GM21367 (cell line): ENCODE results near the gene TMEM267.
"Not testable (repeated sequence)": the region's sequence is repeated elsewhere in the genome, so short reads cannot be mapped to it uniquely, and the experiment has no call there.

ENCODE experiments used
- ATAC-seq: cut with Tn5 transposase; IDR thresholded peaks from one replicate; pipeline ENCODE4 v1.9.1; 2021; ENCODE audit not compliant: unreplicated experiment

The TMEM267 gene

GRCh38 chr5:43461066-43461465 is 22.6 kb downstream of the TMEM267 start:
- no peak for ATAC-seq

DNA sequence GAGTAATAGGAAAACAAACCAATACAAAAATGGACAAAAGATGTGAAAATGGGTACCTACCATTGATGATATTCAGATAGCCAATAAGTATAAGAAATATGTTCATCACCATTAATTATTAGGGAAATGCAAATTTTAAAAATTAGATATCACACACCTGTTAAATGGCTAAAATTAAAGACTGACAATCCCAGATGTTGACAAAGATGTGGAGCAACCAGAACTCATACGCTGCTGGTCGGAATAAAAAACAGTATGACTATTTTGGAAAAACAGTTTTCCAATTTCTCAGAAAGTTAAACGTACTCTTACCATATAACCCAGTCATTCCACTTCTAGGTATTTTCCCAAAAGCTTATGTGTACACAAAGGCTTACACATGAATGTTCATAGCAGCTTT is 27.1 kb downstream of the TMEM267 start:
- ATAC-seq = no peak

GRCh38 chr5:43441575-43441974 is 42.1 kb downstream of the TMEM267 start:
- ATAC-seq = not testable (repeated sequence)

DNA sequence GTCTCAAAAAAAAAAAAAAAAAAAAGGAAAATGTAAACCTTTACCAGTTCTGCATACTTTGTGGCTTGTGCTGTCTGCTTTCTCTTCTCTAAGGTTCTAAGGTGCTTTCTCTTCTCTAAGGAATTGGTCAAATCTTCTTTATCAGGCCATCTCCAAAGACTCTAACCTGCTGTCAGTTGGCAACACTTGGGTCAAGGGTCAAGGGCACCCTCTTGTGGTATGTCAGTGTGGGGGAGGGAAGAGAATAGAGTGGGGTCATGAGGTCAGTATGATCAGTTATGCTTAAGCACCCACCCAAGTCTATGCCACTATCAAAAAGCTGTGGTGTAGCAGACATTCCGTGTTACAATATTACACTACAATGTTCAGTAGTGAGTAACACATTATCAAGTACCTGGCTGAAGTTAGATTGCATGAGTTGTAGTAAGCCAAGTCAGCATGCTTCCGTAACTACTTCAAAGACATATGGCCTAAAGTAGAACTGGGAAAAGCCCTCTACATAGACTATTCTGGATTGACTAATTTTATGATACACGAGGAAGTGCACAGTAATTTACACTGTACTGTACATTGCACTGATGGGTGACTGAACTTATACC is 46.5 kb downstream of the TMEM267 start:
- no peak for ATAC-seq

DNA sequence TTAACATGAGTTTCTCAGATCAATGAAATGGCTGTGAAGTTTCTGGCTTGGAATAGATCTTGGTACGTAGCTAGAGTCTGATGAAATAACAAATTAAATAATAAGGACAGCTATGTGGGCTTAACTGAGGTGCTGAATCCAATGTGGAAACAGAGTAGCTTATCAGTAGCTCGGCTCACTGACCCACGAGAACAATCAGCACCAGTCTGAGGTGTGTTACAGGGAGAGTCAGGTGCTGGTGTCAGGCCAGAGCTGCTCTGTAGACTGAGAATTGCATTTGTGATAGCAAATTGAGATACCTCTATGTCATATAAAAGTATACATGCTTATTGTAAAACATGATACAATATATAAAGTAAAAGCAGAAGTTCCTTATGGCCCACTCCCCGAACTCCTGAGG is 50.3 kb downstream of the TMEM267 start:
- ATAC-seq = no peak

DNA sequence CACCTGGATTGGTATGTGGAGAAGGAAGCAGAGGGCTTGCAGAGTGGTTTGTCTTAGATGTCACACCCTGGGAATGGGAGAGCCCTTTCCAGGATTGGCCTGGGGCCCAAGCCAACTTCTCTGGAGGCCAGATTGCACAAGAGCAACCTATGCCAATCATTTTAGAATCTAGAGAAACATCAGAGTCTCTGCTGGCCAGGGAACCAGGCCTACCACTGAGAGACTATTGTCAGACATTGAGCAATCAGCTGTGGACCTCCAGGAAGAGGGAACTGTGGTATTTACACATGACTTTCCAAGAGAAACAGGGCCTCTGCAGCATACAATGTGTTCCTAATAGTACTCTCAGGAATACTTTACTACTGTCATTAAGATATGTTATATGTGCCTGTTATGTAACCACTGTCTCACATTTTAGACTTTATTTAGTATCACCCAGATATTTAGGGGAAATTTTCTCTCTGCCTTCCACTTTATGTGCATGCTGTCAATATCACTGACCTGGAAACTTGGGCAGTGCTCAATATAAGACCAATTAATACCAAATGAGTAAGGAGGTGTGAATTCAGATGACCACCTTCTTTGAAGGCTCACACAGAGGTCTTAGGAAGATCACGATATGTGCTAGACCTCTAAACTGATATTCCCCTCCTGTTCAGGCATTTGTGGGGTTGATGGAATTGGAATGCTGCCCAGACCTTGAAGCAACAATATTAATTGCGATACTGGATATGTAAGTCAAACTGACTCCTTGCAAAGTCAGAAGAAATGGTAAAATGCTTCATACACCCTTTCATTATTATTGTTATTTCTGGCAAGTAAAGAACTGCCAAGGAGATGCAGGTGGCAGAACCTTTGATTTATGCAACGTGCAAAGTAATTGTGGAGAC is 50.9 kb downstream of the TMEM267 start:
- no peak for ATAC-seq

- no peak for ATAC-seq
Observed at GRCh38 chr5:43429706-43430105, 54.0 kb downstream of the TMEM267 start.

GRCh38 chr5:43429016-43429415 is 54.6 kb downstream of the TMEM267 start:
- no peak for ATAC-seq

GRCh38 chr5:43427306-43427705 is 56.4 kb downstream of the TMEM267 start:
- ATAC-seq = no peak

DNA sequence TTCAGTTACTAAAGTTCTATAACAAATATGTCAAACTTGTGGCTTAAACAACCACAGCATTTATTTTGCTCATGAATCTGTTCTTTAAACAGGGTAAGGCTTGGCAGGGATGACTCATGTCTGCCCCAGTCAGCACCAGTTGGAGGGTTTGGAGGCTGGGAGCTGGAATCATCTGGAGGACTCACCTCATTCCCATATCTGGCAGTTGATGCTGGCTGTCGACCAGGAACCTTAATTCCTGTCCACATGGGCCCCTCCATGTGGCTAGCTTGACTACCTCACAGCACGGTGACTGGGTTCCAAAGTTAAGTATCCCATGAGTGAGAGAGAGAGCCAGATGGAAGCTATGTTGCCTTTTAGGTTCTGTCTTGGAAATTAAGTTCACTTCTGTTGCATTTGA is 57.7 kb downstream of the TMEM267 start:
- ATAC-seq = no peak

DNA sequence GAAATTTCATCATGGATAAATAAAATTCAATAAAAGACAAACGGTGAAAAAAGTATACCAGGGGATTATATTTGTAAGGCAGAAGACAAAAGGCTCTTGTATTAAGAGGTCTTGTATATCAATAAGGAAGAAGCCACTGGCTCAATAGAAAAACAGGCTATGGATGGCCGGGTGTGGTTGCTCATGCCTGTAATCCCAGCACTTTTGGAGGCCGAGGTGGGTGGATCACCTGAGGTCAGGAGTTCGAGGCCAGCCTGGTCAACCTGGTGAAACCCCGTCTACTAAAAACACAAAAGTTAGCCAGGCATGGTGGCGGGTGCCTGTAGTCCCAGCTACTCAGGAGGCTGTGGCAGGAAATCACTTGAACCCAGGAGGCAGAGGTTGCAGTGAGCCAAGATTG is 60.6 kb downstream of the TMEM267 start:
- ATAC-seq = not testable (repeated sequence)

DNA sequence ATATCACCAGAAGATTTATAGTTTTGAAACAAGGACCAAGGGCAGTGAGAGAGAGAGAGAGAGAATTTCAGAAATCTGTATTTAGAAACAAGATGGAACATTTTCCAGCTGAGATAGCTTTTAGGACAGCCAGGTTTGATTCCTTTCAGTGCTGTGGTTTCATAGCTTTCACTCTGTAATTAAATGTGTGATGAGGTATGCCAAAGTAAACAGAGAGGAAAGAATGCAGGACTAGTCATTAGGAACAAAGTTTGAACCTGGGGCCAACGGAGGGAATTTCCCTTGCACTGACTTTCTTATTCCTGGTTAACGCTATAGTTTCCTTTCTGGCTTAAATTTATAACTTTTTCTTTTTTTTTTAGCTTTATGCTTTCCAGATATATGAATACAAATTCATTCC is 61.5 kb downstream of the TMEM267 start:
- no peak for ATAC-seq

DNA sequence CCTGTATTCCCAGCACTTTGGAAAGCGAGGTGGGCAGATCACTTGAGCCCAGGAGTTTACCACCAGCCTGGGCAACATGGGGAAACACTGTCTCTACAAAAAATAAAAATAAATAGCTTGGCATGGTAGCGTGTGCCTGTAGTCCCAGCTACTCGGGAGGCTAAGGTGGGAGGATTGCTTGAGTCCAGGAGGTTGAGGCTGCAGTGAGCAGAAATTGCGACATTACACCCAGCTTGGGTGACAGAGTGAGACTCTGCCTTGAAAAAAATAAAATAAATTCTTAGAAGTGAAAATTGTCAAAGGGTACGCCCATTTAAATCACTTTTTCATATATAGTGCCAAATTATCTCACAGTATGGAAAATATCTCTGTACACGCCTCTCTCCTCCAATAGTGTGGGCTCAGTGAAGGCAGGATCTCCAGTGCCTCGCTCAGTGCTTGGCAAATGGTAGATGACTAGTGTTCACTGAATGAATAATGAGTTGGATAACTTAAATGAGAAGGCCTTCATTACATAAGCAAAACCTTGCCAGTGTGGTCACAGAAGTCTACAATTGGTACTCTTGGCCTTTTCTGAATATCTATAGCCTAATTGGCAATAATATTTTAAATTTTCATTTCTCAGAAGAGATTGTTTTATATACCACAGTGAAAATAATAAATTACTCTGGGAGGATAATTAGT is 62.1 kb downstream of the TMEM267 start:
- no peak for ATAC-seq

DNA sequence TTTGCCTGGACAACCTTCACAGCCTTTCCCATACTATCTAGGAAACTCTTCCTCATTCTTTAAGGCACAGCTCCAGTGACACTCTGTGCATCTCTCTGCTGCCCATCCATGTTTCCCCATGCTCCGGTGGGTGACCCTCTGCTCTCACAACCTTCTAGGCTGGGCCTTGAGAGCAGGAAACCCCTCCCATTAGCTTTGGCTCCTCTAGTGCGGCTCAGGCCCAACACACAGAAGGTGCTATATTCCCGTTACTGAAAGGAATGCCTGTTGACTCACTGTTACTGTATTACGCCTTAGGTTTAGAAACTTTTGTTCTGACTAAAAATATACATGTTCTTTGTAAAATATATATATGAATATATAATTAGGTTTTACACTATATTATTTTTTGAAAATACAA is 63.4 kb downstream of the TMEM267 start:
- ATAC-seq = no peak

GRCh38 chr5:43418561-43418960 is 65.1 kb downstream of the TMEM267 start:
- no peak for ATAC-seq

DNA sequence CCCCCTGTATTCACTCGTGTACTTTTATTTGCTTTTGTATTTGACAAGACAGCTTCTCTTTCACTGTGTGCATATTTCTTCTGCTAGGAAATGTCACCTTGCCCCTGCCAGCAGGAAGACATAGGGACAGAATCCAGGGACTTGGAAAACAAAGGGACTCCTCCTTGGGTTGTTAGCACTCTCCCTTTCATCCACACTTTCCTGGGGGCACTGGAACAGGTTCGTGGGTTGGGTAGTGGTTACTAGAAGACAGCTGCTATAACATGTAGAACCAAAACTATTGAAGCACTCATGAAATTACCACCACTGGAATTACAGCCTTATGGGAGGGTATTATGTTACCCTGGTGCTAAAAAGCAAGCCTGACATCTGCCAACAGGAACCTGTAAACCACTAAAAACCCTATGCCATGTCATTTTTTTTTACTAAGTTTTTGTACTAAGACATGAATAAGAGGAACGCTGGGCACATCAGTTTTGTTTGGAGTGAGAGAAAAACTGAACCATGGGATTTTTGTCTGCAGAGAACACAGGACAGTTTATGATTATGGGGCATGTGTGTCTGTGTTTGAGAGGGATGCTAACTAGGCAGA is 66.8 kb downstream of the TMEM267 start:
- no peak for ATAC-seq

DNA sequence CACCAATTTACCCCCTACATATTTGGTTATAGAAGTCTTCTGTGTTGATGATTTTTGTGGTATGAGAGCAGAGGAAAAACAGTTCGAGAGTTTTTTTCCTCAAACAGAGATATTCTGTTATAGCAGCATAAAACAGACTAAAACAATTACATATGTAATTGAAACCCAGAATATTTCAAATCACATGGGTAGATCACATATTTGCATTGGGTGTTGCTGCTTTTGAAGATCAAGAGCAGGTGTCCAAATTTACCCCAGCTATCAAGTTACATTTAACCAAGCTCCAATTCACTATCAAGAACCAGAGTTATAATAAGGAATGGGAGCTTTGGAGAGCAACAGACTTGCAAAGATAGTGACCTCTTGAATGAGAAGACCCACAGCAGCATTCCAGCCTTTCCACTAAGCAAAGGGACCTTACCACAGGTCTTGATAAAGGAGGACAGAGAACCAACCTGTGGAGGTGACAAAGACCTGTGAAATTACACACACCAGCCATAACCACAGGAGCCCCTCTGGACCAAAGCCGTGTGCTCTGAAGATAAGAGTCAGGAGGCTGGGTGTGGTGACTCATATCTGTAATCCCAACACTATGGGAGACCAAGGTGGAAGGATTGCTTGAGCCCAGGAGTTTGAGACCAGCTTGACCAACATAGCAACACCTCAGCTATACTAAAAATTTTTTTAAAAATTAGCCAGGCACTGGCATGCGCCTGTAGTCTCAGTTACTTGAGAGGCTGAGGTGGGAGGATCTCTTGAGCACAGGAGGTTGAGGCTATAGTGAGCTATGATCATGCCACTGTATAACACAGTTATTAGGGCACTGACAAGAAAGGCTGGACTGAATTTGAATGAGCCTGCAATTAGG is 67.5 kb downstream of the TMEM267 start:
- no peak for ATAC-seq

DNA sequence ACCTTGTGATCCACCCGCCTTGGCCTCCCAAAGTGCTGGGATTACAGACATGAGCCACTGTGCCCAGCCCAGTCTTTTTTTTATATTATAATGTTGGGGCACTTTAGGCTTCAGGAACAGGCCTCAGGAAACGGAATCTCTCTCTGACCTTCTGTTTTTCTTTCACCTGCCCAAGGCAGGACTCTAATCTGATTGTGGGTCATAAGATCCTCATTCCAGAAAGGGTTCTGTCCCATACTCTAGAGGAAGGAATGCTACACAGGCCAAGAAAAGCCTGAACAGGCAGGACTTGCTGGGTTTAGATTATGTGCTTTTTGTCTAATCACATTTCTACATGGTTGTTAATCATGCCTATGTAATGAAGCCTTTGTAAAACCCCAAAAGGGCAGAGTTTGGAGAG is 69.7 kb downstream of the TMEM267 start:
- no peak for ATAC-seq

DNA sequence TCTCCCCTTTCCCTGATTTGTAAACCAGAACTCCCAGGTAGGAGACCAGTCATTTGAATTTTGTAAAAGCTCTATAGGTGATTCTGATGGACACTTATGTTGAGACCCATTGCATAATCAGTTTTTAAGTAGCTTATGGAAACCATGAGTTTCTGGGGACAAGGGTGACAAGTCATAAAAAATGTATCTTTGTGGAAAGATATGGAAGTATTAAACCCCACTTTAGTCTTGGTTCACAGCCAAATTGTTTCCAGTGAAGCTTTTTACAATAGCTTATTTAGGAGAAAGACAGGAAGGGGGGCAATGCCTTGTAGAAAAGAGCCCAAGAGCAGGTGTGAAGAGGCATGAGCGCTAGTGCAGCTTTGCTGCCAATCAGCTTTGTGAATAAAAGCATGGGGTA is 71.0 kb downstream of the TMEM267 start:
- ATAC-seq = no peak

DNA sequence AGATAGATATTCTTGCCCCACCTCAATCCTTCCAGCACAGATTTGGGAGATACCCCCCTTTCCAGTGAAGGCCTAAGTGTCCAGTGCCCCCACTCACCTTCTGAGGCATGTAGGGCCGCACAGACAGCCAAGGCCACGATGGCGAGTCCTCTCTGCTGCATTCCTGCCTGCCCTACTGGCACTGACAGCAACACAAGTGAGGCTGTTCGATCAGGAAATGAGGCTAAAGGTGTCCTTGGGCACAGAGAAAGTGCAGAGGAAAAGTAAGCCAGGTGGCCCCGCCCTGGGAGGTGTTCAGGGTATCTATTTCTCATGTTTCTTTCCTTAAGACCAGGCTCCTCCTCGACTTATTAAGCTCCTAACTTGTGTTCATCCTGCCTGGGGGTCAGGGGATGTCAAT is 71.5 kb downstream of the TMEM267 start, which contains the start of gene CCL28:
Gene CCL28, minus strand, starts transcription at position 236 of the 400 bp plus-strand sequence. Its CDS starts 75 bp downstream, at position 161.
- ATAC-seq = no peak

DNA sequence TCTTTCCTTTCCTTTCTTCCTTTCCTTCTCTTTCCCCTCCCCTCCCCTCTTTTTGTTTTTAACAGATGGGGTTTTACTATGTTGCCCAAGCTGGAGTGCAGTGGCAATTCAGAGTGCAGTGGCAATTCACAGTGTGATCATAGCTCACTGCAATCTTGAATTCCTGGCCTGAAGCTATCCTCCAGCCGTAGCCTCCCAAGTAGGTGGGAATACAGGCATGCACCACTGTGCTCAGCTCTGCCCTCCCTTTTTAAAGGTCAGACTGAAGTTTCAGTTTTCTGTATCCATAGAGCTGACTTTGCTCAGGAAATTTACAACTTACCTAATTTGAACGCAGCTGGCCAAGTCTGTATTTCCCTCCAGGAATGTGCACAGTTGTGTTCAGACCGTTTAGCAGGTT is 72.2 kb downstream of the TMEM267 start:
- ATAC-seq = no peak
